Esophagus squamous epithelium (tissue), 4 donors: ENCODE results near the gene CIZ1.

Experiments
- POLR2A ChIP-seq, 4 donors: fragments of 450-650 bp; IDR thresholded peaks; one replicate each; pipeline ENCODE4 v1.6.1; 2017; ENCODE audit warnings: antibody characterized with exemption in 4 of 4, mild to moderate bottlenecking in 4 of 4, moderate library complexity in 3 of 4
- TF ChIP-seq, protein P1 (sequence below), 6 experiments: fragments of 450-650 bp in 4 of 6; fragments of 200-600 bp in 2 of 6; sonication (generic) in 2 of 6; IDR thresholded peaks; one replicate each; pipeline ENCODE4 v1.5.1; 2016 to 2019; ENCODE audit warnings: antibody characterized with exemption in 6 of 6, mild to moderate bottlenecking in 4 of 6, moderate library complexity in 4 of 6

DNA sequence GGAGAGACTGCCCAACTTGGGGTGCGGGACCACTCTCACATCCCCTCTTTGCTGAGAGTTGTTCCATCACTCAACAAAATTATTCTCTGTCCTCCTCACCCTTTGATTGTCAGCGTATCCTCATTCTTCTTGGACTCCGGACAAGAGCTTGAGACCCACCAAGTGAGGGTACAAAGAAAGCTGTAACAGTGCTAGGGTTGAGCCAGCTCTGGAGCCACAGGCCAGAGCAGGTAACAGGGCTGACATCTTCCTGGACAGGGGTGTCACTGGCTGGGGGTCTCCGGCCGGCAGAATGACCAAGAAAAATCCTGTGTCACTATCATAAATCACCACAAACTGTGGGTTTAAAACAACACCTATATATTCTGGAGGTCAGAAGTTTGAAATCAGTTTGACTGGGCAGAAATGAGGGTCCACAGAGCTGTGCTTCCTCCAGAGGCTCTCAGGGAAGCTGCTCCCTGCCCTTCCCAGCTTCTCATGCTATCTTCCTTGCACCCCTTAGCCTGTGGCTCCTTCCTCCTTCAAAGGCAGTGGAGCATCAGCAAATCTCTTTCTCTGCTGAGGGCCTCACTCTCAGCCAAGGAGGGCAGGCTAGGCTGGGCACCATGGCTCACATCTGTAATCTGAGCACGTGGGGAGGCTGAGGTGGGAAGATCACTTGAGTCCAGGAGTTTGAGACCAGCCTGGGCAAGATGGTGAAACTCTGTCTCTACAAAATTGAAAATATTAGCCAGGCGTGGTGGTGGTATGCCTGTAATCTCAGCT lies 35.5 kb downstream of the CIZ1 start:
- TF ChIP-seq POLR2A (IDR thresholded peaks at IDR 0.05) = no peak
- TF ChIP-seq, protein P1, sequence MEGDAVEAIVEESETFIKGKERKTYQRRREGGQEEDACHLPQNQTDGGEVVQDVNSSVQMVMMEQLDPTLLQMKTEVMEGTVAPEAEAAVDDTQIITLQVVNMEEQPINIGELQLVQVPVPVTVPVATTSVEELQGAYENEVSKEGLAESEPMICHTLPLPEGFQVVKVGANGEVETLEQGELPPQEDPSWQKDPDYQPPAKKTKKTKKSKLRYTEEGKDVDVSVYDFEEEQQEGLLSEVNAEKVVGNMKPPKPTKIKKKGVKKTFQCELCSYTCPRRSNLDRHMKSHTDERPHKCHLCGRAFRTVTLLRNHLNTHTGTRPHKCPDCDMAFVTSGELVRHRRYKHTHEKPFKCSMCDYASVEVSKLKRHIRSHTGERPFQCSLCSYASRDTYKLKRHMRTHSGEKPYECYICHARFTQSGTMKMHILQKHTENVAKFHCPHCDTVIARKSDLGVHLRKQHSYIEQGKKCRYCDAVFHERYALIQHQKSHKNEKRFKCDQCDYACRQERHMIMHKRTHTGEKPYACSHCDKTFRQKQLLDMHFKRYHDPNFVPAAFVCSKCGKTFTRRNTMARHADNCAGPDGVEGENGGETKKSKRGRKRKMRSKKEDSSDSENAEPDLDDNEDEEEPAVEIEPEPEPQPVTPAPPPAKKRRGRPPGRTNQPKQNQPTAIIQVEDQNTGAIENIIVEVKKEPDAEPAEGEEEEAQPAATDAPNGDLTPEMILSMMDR (IDR thresholded peaks at IDR 0.05) = no peak
